ENCODE measurements around the gene DGLUCY. TPM values are rescaled to one million over a fixed set of nuclear protein-coding genes. Genes with fewer than 3 reads are reported as not detected.

Gene DGLUCY
- total RNA-seq, 1 experiment from 2014 or later = 67.0 TPM

DNA sequence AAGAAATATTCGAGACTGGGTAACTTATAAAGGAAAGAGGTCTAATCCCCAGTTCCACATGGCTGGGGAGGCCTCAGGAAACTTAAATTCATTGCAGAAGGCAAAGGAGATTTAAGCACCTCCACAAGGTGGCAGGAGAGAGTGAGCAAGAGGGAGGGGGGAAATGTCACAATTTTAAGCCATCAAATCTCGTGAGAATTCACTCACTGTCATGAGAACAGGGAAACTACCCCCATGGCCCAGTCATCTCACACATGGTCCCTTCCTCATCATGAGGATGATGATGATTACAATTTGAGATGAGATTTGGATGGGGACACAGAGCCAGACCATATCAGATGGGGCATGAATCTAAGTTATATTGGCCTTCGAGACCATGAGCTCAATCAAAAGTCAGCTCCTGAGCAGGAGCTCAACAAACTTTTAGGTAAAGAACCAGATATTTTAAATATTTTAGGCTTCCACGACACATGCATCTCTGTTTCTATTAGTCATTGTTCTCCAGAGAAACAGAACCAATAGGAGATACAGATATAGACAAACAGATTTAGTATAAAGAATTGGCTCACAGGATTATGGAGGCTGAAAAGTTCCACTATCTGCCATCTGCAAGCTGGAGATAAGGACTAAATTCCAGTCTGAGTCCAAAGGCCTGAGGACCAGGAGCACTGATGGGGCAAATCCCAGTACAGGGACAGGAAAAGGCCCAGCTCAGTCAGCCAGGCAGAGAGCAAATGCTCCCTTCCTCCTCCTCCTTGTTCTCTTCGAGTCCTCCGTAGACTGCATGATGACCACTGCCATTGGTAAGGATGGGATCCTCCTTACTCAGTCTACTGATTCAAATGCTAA lies 24.9 kb downstream of the DGLUCY start:
- no peaks in the 10 kb centered on the region for H3K9me2 ChIP-seq (ENCODE audit: insufficient read depth)
- H3K79me2 ChIP-seq (ENCODE audit: insufficient read depth, low read length) = peaks cover 25% of the 10 kb centered on the region
- no peaks in the 10 kb centered on the region for H3K9me3 ChIP-seq (ENCODE audit: control insufficient read depth in 1 of 2, insufficient read depth in 1 of 2, low read depth in 1 of 2, low read length in 2 of 2)
- ATAC-seq (peak; percentile 46), DNase-seq (ENCODE audit: low read depth, low spot score) (no peak)
- H3K4me1 ChIP-seq (ENCODE audit: control insufficient read depth in 1 of 2, insufficient read depth in 2 of 2, low read length in 2 of 2) = peaks cover 4 to 30% of the 10 kb centered on the region in 2 experiments; a peak in 3 of 4 replicates
- POLR2A ChIA-PET = no interaction called here
- CTCF ChIA-PET = interaction anchor here (0.7 to 3.9 kb wide), 5 partner anchors 18 to 236 kb away, joined by 3 to 34 read pairs (median 3); no protein-coding TSS in a partner anchor
- no peaks in the 10 kb centered on the region for H3K27me3 ChIP-seq (ENCODE audit: insufficient read depth, low read length)
- no TSS peak for BruUV-seq (replicated peaks)
- no peaks in the 10 kb centered on the region for H3K36me3 ChIP-seq (ENCODE audit: control insufficient read depth in 1 of 2, insufficient read depth in 2 of 2, low read length in 2 of 2)
- H4K20me1 ChIP-seq (ENCODE audit: insufficient read depth) = no peaks in the 10 kb centered on the region
- H3K9ac ChIP-seq (ENCODE audit: low read length) = no peak overlapping the region
- no peak overlapping the region for H3K4me3 ChIP-seq (replicated peaks in 1 of 2; ENCODE audit: low read depth in 1 of 2, low read length in 2 of 2)
- no peak overlapping the region for H2AFZ ChIP-seq (ENCODE audit: low read depth, low read length, poor library complexity, severe bottlenecking)
- intact Hi-C loops (cut with micrococcal nuclease) = no loop called here
- no peak overlapping the region for H3K27ac ChIP-seq (ENCODE audit: low read depth, low read length)
- RAD21 ChIA-PET (ENCODE audit: low non-redundant PET in 1 of 2, low total read pairs in 2 of 2, uncharacterized antibody in 2 of 2, unreplicated experiment in 2 of 2) = interaction anchor here in 1 of 2 experiments (2.1 kb wide), 1 partner anchor 236 kb away, joined by 8 read pairs; no protein-coding TSS in a partner anchor
- no peak overlapping the region for H3K4me2 ChIP-seq (ENCODE audit: low read length)
- TF ChIP-seq SRF (IDR thresholded peaks at IDR 0.05; ENCODE audit: low read depth) (no peak), FOSL1 (IDR thresholded peaks at IDR 0.05; ENCODE audit: low read depth) (no peak), EZH2 (IDR thresholded peaks at IDR 0.05) (no peak), SIN3A (IDR thresholded peaks at IDR 0.05; ENCODE audit: low read depth) (no peak), CEBPB (IDR thresholded peaks at IDR 0.05; ENCODE audit: low read depth) (0 out of 2 replicates have a peak, but pooled peaks have one; percentile 31), TCF7L2 (IDR thresholded peaks at IDR 0.05; ENCODE audit: borderline replicate concordance, extremely low read depth, insufficient read depth, insufficient read length) (no peak), POLR2A (IDR thresholded peaks at IDR 0.05; ENCODE audit: borderline replicate concordance, extremely low read depth, insufficient read depth, insufficient read length) (no peak), ZNF274 (IDR thresholded peaks at IDR 0.05; ENCODE audit: low read depth, low read length) (no peak), ZFX (IDR thresholded peaks at IDR 0.05) (no peak), POLR2AphosphoS5 (IDR thresholded peaks at IDR 0.05; ENCODE audit: low read depth, low read length) (no peak), RAD21 (IDR thresholded peaks at IDR 0.05; ENCODE audit: low read depth) (peak; percentile 44; the same call in 1 of the 2 replicates), SP1 (IDR thresholded peaks at IDR 0.05; ENCODE audit: low read depth) (no peak), ELF1 (IDR thresholded peaks at IDR 0.05; ENCODE audit: borderline replicate concordance, low read depth) (no peak), EZH2phosphoT487 (IDR thresholded peaks at IDR 0.05; ENCODE audit: borderline replicate concordance) (no peak), CBX3 (IDR thresholded peaks at IDR 0.05; ENCODE audit: low read depth) (peak; percentile 35; the same call in 1 of the 2 replicates), JUND (IDR thresholded peaks at IDR 0.05) (no peak), EGR1 (IDR thresholded peaks at IDR 0.05; ENCODE audit: low read depth) (no peak), YY1 (IDR thresholded peaks at IDR 0.05; ENCODE audit: extremely low read depth, insufficient replicate concordance, low read depth, low read length) (no peak)
- TF ChIP-seq, protein P1, sequence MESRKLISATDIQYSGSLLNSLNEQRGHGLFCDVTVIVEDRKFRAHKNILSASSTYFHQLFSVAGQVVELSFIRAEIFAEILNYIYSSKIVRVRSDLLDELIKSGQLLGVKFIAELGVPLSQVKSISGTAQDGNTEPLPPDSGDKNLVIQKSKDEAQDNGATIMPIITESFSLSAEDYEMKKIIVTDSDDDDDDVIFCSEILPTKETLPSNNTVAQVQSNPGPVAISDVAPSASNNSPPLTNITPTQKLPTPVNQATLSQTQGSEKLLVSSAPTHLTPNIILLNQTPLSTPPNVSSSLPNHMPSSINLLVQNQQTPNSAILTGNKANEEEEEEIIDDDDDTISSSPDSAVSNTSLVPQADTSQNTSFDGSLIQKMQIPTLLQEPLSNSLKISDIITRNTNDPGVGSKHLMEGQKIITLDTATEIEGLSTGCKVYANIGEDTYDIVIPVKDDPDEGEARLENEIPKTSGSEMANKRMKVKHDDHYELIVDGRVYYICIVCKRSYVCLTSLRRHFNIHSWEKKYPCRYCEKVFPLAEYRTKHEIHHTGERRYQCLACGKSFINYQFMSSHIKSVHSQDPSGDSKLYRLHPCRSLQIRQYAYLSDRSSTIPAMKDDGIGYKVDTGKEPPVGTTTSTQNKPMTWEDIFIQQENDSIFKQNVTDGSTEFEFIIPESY (IDR thresholded peaks at IDR 0.05; ENCODE audit: extremely low read depth, insufficient replicate concordance, low read length) = peak; percentile 50
- TF ChIP-seq, protein P2, sequence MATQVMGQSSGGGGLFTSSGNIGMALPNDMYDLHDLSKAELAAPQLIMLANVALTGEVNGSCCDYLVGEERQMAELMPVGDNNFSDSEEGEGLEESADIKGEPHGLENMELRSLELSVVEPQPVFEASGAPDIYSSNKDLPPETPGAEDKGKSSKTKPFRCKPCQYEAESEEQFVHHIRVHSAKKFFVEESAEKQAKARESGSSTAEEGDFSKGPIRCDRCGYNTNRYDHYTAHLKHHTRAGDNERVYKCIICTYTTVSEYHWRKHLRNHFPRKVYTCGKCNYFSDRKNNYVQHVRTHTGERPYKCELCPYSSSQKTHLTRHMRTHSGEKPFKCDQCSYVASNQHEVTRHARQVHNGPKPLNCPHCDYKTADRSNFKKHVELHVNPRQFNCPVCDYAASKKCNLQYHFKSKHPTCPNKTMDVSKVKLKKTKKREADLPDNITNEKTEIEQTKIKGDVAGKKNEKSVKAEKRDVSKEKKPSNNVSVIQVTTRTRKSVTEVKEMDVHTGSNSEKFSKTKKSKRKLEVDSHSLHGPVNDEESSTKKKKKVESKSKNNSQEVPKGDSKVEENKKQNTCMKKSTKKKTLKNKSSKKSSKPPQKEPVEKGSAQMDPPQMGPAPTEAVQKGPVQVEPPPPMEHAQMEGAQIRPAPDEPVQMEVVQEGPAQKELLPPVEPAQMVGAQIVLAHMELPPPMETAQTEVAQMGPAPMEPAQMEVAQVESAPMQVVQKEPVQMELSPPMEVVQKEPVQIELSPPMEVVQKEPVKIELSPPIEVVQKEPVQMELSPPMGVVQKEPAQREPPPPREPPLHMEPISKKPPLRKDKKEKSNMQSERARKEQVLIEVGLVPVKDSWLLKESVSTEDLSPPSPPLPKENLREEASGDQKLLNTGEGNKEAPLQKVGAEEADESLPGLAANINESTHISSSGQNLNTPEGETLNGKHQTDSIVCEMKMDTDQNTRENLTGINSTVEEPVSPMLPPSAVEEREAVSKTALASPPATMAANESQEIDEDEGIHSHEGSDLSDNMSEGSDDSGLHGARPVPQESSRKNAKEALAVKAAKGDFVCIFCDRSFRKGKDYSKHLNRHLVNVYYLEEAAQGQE (IDR thresholded peaks at IDR 0.05; ENCODE audit: low read depth) = no peak
- TF ChIP-seq, protein P3, sequence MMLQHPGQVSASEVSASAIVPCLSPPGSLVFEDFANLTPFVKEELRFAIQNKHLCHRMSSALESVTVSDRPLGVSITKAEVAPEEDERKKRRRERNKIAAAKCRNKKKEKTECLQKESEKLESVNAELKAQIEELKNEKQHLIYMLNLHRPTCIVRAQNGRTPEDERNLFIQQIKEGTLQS (IDR thresholded peaks at IDR 0.05) = no peak
- TF ChIP-seq, protein P4, sequence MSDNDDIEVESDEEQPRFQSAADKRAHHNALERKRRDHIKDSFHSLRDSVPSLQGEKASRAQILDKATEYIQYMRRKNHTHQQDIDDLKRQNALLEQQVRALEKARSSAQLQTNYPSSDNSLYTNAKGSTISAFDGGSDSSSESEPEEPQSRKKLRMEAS (IDR thresholded peaks at IDR 0.05) = no peak; the same call in 1 of the 2 replicates
